Stimulated activated CD8-positive, alpha-beta memory T cell treated with anti-CD3 and anti-CD28 coated beads, Interleukin-15, amount 100 ng/mL, for 1 hour (primary cell): Measurements from ENCODE around the gene MAPK9.
"Not testable (repeated sequence)": the region's sequence is repeated elsewhere in the genome, so short reads cannot be mapped to it uniquely, and the experiment has no call there.

ENCODE experiments used
- DNase-seq: peaks from one replicate; pipeline ENCODE4 v3.0.0-alpha.2; 2020; ENCODE audit warnings: low read depth

The MAPK9 gene

DNA sequence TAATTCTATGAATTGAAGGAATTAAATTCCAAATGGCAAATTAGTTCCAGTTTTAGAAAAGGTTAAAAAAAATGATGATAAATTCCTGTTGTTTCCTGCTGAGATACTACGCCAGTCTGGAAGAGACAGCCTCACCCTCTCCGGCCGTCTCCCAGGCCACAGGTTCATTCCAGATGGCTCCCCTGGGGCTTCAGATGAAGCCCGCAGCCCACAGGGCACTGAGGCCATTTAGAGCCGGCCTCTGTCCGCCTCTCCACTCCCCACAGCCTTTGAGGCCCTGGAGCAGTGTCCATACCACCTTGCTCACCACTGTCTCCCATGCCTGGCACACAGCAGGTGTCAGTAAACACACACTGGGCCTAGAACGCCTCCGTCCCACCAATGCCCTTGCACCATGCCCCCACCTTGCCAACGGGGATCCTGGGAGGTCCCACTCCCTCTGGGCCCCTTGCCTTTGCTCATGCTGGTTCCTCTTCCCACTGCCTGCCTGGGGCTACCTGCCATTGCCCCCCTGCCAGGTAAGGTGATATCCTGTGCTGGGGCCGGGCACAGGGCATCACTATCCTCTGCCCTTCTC lies 35.2 kb upstream of the MAPK9 start:
- no peak for DNase-seq

DNA sequence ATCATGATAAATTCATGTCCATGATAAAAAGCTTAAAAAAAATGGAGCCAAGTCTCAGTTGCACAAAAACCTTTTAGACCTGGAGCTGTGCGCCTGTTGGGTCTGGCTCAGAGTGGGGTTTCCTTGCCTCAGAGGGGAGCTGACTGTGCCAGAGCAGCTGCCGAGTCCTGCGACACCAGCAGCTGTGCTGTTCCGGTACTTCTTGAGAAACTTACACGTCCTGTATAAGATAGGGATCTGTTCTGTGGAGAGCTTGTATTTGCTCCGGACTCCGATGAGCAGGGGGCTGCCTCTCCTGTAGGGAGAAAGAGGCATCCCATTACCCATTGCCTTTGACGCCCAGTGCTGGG lies 32.7 kb upstream of the MAPK9 start:
- DNase-seq, result no peak

DNA sequence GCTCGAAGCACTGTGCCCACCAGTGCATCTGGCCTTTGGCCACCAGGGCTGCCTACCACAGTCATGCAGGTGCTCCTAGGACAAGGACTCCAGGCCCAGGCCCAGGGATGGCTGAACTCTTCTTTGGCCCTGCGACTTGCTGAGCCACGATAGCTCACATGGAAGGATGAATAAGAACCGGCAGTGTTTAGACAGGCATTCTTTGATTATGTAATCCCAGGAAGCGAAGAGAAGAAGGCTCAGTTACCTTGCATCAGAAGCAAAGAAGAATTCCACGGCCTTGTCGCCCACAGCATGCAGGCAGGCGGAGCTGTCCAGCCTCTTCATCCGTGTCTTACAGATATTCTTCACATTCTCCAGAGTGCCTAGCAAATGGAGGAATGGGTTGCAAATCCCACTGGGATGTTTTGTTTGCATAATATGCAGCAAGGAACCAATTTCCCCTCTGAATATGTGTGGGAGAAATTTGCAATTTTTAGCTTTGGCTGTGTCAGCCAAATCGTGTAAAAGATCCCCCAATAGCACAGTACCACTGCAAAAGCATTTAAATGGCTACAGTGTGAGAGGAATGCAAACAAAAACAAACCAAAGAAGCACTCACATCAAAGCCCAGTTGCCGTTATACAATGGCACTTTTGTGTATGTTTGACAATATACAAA lies 32.2 kb upstream of the MAPK9 start:
- no peak for DNase-seq

DNA sequence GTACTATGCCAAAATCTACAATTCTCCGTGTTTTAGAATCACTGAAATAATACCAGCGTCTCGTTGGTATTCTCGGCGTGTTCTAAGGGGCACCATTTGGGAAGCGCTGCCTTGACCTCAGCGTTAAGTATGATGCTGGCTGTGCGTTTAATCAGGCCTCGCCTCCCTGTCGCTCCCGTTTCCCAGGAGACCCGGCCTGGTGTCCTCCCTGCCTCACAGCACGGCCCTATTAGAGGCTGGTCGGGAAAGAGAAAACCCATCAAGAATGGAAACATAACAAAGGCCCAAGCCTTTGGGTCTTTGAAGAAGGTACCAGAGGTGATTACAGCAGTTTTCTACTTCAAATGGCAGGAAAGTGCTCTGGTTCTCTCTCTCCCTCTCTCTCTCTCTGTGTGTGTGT lies 31.3 kb upstream of the MAPK9 start:
- no peak for DNase-seq

DNA sequence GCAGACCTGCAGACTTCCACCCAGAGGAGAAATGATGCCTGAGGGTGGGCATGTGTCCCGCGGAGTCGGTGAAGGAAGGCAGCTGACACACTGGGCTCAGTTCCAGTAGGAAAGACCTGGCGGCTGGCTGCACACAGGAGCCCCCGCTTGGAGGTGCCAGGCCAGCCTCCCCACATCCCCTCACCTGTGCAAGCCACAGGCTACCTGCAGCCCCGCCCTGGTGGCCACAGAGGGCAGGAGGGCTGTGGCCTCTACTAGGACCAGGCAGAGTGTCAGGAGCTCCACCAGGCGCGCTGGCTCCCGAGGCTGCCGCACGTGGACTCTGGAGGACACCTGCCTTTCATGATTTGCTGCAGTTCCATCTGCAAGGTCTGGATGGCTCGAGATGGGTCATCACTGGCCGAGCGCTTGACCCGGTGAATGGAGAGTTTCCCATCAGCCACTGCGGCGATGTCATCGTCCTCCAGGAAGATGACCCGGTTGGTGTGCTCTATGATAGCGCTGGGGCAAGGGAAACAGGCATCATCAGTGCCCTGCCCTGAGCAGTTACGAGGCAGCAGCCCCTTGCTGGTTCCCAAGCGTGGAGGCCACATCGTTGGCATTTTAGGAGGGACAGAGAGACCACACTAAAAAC lies 26.7 kb upstream of the MAPK9 start:
- DNase-seq, result no peak

DNA sequence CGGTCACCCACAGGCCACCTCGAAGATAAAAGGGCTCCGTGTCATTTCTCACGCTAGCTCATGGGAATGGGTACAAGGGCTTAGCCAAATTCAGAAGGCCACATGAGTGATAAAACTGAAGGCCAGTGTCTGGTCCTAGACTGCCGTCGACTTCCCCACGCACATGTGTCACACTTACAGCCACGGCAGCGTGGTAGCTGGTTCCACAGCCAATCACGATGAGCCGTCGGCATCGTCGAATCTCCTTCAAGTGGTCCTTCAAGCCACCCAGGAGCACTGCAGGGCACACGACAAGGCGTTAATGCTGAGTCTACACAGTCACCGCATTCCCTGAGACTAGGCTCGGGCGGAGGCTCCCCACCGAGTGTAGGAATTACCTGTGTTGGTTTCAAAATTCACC lies 24.7 kb upstream of the MAPK9 start:
- DNase-seq, result no peak

DNA sequence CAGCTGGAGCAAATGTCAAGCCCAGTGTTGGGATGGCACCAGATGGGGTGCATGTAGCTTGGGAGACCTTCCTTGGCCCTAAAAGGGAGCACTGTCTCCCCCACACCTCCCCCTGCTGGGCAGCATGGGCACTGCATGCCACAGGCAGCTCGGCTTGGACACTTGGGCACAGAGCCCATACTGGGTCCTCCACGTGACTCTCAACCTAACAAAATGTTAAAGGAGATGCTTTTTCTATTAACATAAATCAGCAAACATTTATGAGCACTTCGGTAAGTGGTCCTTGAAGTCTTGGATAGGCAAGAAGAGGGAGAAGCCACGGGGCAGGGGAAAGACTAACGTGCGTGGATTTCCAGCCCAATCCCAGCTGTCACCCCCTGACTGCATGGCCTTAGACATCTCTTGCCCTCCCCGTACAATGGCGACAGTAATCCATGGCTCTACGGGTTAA lies 23.9 kb upstream of the MAPK9 start:
- DNase-seq, result peak; percentile 68

DNA sequence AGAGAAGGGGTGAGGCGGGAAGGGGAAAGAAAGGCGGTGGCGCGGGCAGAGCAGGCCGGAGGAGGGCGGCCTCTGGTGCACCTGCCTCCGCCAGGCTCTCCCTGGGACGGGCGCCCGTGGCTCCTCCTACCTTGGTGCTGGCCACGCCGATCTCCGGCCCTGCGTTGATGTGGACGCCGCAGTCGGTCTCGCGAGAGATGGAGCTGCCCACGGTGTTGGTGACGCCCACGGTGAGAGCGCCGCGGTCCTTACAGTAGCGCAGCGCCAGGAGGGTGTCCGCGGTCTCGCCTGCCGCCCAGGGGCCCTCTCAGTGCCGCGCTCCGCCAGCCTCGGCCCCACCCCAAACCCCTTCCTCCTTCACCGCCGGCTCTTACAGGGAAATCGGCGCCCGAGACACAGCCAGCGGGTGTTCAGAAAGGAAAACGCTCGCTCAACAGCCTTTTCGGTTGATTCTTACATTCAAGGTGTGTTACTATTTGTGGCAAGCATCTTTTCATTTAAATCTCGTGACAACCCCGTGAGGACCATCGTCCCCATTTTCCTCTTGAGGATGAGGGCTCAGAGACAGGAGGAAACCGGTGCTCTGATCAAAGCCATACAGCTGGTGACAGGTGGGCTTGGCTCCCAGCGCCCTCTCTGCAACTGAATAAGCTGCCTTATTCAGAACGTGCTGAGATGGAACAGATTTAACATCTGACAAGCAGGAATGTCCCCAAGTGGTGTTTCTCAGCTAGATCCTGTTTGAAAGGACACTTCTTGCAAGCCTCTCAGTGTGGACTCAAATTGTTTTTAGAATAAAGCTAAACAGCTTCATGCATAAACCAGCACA lies 22.0 kb upstream of the MAPK9 start:
- DNase-seq, result no peak

DNA sequence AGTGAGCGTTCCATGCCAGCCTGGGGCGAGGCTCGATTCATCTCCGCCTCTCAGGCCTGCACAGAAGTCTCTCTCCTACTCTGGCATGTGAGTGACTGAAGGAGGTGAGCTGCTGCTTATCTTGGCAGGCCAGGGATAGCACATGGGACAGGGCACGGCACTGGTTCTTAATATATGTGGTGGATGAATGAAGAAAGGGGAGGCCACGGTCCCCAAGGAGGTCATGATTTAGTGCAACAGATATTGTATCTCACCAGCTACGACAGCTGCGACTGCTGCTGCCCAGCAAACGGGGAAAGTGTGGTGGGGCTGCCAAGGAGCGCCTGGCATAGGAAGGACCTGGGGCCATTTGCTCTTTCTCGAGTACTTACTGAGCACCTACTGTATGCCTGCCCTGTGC lies 19.3 kb upstream of the MAPK9 start:
- no peak for DNase-seq

DNA sequence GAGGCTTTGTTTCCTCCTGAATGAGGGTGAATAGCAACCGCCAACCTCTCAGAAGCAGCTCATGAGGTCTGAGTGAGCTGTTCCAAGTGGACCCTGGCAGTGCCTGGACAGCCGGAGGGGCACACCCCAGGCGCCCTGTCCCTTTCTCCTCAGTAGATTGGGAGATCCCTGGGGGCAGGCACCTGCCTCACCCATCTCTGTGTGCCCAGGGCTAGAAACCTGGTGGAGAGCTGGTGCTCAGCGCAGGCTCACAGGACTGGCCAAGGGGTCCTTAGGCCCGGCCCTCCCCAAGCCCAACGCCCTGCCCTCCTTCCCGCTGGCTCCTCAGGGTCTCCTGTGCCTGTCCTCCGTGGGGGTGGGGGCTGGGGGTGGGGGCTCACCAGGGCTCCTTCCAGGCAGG lies 14.9 kb upstream of the MAPK9 start:
- no peak for DNase-seq

DNA sequence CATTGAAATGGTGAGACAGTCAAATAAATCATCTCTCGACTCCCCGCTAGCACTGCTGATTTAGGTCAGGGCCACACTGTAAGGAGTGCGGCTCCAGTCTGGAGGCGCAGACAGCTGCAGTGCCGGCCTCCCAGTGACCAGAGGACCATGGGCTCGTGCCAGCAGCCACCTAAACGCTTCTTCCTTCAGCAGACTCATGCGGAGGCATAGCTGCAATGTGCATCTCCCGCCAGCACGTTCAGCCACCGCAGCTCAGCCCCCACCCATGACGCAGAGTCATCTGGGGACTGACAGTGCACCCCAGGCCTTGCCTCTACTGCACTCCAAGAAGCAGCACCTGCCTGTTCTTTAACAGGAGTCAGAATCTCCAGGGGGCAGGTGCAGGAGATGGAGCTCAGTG lies 13.6 kb upstream of the MAPK9 start:
- no peak for DNase-seq

DNA sequence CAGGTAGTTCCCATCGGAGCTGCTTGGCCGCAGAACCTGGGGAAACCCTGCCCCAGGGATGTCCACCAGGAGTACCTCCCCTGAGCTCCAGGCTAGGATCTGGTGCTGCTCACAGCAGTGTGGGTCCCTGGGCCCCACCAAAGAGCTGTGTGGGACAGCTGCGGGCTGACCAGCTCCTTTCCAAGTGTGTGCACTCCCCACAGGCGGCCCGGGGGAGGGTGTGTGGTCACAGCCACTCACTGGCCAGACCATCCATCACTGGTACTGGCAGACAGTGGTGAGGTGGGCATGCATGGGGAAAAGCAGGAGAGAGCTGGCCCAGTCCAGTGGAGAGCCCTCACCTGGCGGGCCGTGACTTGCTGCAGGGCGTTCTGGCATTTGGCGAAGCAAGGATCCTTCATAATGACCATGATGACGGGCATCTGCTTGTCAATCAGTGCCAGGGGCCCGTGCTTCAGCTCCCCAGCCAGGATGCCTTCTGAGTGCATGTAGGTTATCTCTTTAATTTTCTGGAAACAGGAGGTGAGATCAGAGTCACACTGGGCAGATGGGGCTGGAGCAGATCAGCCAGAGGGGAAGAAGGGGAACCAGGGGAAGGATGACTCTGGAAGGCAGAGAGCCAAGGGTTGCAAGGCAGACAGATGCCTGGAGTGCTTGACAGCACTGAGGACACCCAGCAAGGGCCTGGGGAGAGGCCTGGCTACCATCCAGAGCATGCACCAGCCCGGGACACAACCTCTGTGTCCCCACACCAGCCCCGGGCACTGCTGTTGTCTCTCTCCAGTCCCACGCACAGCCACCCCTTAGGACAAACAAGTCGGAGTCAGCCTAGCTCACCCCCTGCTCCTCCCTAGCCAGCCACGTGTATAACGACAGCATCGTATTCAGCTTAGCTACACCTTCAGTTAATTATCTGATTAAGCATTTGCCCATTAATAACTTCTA lies 12.8 kb upstream of the MAPK9 start:
- no peak for DNase-seq

DNA sequence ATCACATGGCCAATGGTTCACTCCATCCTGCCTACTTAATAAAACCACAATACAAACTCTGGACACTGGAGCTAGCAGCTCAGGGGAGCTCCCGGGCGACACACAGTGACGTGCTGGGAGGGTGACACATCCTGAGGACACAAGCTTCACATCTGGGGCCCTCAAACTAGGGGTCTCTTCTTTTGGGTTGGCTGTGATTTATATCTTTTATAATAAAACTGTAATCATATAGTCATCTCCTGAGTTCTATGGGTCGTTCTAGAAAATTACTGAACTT lies 12.1 kb upstream of the MAPK9 start:
- no peak for DNase-seq

DNA sequence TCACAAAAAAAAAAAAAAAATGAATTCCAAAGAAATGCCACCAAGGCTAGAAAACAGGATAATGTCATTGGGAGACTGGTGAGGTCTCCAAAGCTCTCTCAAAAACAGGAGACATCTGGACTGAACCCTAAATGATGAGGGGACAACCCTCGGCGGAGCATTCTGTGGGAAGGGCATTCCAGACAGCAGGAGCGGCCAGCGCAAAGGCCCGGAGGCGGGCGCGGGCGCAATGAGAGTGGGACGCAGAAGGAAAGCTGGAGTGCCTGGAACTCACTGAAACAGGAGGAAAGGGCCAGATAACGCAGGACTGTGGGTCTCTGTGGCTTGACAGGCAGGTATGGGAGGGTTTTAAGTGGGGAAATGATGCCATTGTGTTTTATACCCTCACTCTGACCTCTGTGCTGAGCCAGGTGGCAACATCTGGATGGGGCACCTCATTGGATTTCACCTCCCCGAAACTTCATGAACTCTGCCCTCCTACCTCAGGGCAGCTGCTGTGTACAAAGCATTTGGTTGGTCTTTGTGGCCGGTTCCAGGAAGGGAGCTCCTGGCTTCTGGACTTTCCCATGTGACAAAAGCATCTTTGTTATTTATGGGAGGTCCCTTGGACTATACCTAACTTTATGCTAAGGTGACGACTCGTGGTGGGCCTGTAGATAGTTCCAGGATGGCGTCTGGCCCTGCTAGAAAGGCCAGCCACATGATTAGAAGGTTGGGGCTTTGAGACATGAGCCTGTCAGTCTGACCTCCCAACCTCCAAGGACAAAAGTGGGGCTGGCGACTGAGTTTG lies 11.5 kb upstream of the MAPK9 start:
- no peak for DNase-seq

DNA sequence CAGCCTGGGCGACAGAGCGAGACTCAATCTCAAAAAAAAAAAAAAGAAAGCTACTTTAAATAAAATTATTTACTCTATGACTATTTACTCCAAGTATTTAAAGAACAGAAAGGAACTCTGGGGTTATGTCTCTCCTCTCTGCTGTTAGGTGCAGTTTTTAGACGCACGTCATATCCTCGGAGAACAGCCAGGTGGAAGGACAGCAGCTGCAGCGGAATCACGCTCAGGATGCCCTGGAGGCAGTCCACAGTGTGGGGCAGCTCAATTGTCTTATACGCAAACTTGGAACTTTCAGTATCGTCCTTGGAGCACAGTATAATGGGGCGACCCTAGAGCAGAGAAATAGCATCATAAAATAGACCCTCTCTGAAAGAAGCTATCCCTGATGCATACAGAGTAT lies 10.4 kb upstream of the MAPK9 start:
- no peak for DNase-seq

DNA sequence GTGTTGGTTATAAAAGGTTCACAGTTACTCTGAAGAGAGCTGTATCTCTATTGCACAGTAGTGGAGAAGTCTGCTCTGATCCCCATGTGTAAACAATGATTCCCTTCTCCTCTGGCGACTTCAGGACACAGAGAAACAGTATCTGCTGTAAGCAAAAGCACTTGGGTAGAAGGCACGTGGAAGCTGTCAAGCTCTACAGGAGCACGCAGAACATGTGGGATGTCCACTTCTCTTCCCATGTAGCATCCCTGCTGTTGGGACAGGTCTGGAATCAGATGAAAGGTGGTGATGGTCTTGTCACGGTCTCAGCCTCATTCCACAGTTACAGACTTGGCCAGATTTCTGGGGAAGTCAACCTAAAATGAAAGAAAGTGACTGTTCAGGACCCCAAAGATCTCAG lies 9.4 kb upstream of the MAPK9 start:
- DNase-seq, result no peak

DNA sequence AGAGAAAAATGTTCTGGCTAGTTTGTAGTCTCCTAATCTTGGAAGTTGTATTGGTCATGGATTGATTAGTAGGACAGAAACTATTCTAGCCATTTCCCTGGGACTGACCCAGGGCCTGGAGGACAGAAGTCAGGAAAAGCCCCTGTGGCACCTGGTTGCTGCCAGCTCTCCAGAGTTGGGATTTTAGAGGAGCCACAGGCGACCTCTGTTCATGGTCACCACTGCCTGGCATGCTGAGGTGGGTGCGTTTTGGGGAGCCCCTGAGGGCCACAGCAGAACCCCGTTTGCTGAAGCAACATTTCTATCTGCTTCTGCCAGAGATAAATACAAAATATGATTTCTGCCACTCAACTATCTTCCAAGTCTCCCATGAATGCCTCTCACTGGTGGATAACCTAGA lies 7.6 kb upstream of the MAPK9 start:
- no peak for DNase-seq

DNA sequence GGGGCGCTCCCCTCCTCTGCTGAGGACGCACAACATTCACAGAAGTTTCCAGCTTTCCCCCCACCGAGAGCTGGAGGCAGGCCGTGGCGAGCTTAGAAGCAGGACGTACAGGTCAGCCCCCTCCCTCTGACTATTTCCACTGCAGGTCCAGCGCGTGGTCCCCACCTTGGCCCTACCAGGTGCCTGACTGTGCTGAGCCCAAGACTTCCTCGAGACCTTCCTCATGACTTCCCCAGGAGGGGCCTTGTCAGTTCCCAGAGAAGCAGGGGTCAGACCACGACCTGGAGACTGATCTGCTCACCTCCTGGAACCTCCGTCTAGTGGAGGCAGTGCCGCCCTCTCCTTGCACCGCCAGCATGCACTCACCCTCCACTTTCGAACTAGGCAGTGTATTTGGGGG lies 7.1 kb upstream of the MAPK9 start:
- not testable (repeated sequence) for DNase-seq

DNA sequence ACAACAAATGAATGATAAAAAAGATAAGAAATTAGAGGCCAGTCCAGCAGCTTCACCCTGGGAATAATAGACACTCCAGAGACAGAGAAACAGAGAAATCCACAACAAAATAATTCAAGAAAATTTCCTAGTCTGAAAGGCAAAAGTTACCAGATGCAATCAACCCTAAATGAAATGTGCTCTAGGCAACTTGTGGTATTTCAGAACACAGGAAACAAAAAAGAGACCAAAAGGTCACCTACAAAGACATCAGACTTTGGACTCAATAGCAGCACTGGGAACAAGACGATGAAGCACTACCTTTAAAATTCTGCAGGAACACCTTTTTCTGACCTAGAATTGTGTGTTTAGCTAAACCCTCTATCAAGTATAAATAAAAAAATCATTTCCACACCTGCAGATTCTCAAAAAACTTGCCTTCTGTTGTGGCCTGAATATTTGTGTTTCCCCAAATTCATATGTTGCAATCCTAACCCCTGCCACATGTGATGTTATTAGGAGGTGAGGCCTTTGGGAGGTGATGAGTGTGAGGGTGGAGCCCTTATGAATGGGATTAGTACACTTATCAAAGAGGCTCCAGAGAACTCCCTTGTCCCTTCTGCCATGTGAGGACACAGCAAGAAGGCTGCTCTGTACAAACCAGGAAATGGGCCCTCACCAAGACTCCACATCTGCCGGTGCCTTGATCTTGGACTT lies 5.9 kb upstream of the MAPK9 start:
- no peak for DNase-seq

DNA sequence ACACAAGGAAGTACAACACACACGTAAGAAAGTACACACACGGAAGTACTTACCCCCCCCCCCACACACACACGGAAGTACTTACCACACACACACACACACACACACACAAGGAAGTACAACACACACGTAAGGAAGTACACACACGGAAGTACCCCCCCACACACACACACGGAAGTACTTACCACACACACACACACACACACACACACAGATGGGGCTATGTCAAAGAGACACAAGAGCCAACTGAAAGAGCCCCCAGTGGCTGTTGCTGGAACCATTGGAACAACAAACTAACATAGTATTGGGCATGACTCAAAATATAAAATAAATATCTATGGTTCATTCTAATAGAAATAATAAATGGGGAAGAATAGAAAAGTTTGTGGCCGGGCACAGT lies 4.9 kb upstream of the MAPK9 start:
- no peak for DNase-seq
